Measurements from ENCODE around the gene RMRP. TPM values are rescaled to one million over a fixed set of nuclear protein-coding genes. Genes with fewer than 3 reads are reported as not detected.
A peak's percentile ranks its signal among the peaks of the same experiment; 100 is the strongest.

Gene RMRP
- polyA plus RNA-seq, 1 donor (not counting 4 experiments of a cell fraction or from before 2014, with no cell fraction given), result 21.6 TPM

GRCh38 chr9:35660966-35661415 is 3.2 kb upstream of the RMRP start:
- Histone ChIP-seq H3K4me3 (ENCODE audit: control insufficient read depth in 2 of 3, extremely low read depth in 1 of 3, insufficient read depth in 2 of 3, low read depth in 1 of 3, low read length in 3 of 3) (no peak overlapping the region), H2AFZ (ENCODE audit: control insufficient read depth, low read length) (no peak overlapping the region)
- no peak for DNase-seq (ENCODE audit: low read depth, low spot score)

GRCh38 chr9:35659340-35659739 is 1.5 kb upstream of the RMRP start:
- dilution Hi-C loops (cut with MboI; ENCODE audit: extremely low pct_ligation_motif_present, low sequenced_read_pairs), result no loop called here
- Histone ChIP-seq H4K20me1 (ENCODE audit: control insufficient read depth, extremely low read depth, insufficient read depth, low read length) (no peaks in the 10 kb centered on the region), H3K79me2 (ENCODE audit: control insufficient read depth, insufficient read depth, low read length) (peaks cover 2% of the 10 kb centered on the region), H3K27ac (ENCODE audit: control insufficient read depth, insufficient read depth, low read length) (no peak overlapping the region), H3K4me1 (ENCODE audit: control insufficient read depth, extremely low read depth, insufficient read depth, low read length) (peaks cover 15% of the 10 kb centered on the region), H3K9me1 (ENCODE audit: control insufficient read depth, extremely low read depth, insufficient read depth, low read length) (no peaks in the 10 kb centered on the region), H3K36me3 (ENCODE audit: control insufficient read depth in 2 of 2, extremely low read depth in 1 of 2, insufficient read depth in 2 of 2, low read length in 2 of 2) (peaks cover 1 to 13% of the 10 kb centered on the region in 2 experiments), H3K9ac (ENCODE audit: control insufficient read depth, extremely low read depth, insufficient read depth, low read length) (no peak overlapping the region), H2AFZ (ENCODE audit: control insufficient read depth, low read length) (no peak overlapping the region), H3K4me2 (ENCODE audit: control insufficient read depth, extremely low read depth, insufficient read depth, low read depth, low read length) (peak overlapping the region; percentile 80), H3K4me3 (ENCODE audit: control insufficient read depth in 2 of 3, extremely low read depth in 1 of 3, insufficient read depth in 2 of 3, low read depth in 1 of 3, low read length in 3 of 3) (no peak overlapping the region), H3K9me3 (ENCODE audit: control insufficient read depth, low read depth, low read length) (no peaks in the 10 kb centered on the region), H3K27me3 (ENCODE audit: control insufficient read depth, extremely low read depth, insufficient read depth, low read length) (peaks cover 3% of the 10 kb centered on the region)
- no peak for FAIRE-seq
- no peak for DNase-seq (ENCODE audit: low read depth, low spot score)
- no peak for TF ChIP-seq CTCF (optimal IDR thresholded peaks at IDR 0.05 in 1 of 3, IDR thresholded peaks at IDR 0.05 in 1 of 3, conservative IDR thresholded peaks at IDR 0.05 in 1 of 3; ENCODE audit: extremely low read depth in 1 of 3, insufficient read depth in 2 of 3, low read length in 3 of 3)
- no peak for TF ChIP-seq EZH2 (IDR thresholded peaks at IDR 0.05; ENCODE audit: low read length)

More at GRCh38 chr9:35660966-35661415, 3.2 kb upstream of the RMRP start:
- TF ChIP-seq CTCF (optimal IDR thresholded peaks at IDR 0.05 in 1 of 3, IDR thresholded peaks at IDR 0.05 in 1 of 3, conservative IDR thresholded peaks at IDR 0.05 in 1 of 3; ENCODE audit: extremely low read depth in 1 of 3, insufficient read depth in 2 of 3, low read length in 3 of 3) (peak; percentile 45 to 64 (median 51)), EZH2 (IDR thresholded peaks at IDR 0.05; ENCODE audit: low read length) (no peak)
- H3K27me3 ChIP-seq (ENCODE audit: control insufficient read depth, extremely low read depth, insufficient read depth, low read length), result peaks cover 3% of the 10 kb centered on the region
- no peak overlapping the region for H3K27ac ChIP-seq (ENCODE audit: control insufficient read depth, insufficient read depth, low read length)
- H3K79me2 ChIP-seq (ENCODE audit: control insufficient read depth, insufficient read depth, low read length), result peaks cover 2% of the 10 kb centered on the region
- H4K20me1 ChIP-seq (ENCODE audit: control insufficient read depth, extremely low read depth, insufficient read depth, low read length), result no peaks in the 10 kb centered on the region
- no peak overlapping the region for H3K9ac ChIP-seq (ENCODE audit: control insufficient read depth, extremely low read depth, insufficient read depth, low read length)
- H3K36me3 ChIP-seq (ENCODE audit: control insufficient read depth in 2 of 2, extremely low read depth in 1 of 2, insufficient read depth in 2 of 2, low read length in 2 of 2), result peaks cover 1 to 13% of the 10 kb centered on the region in 2 experiments
- peaks cover 20% of the 10 kb centered on the region for H3K4me1 ChIP-seq (ENCODE audit: control insufficient read depth, extremely low read depth, insufficient read depth, low read length)
- FAIRE-seq, result no peak
- H3K9me3 ChIP-seq (ENCODE audit: control insufficient read depth, low read depth, low read length), result no peaks in the 10 kb centered on the region
- dilution Hi-C loops (cut with MboI; ENCODE audit: extremely low pct_ligation_motif_present, low sequenced_read_pairs), result no loop called here
- no peak overlapping the region for H3K4me2 ChIP-seq (ENCODE audit: control insufficient read depth, extremely low read depth, insufficient read depth, low read depth, low read length)
- H3K9me1 ChIP-seq (ENCODE audit: control insufficient read depth, extremely low read depth, insufficient read depth, low read length), result no peaks in the 10 kb centered on the region

Data from keratinocyte (primary cell).